HepG2 (cell line): ENCODE measurements around the gene CAPN9. TPM values are rescaled to one million over a fixed set of nuclear protein-coding genes. Genes with fewer than 3 reads are reported as not detected.

Source experiments
- BATF2 ChIP-seq: sonication (generic); formaldehyde crosslinking; IDR thresholded peaks from 2 replicates; pipeline ENCODE4 v1.8.0; 2022; ENCODE audit warnings: mild to moderate bottlenecking, missing genetic modification reagents, moderate library complexity
- FOSL2 ChIP-seq: sonication (generic); formaldehyde crosslinking; IDR thresholded peaks from 2 replicates; pipeline ENCODE4 v1.4.0; 2020; ENCODE audit warnings: missing genetic modification reagents
- MED13 ChIP-seq: sonication (generic); formaldehyde crosslinking; IDR thresholded peaks from 2 replicates; pipeline ENCODE4 v1.5.0; 2020; ENCODE audit warnings: missing genetic modification reagents
- MEIS1 ChIP-seq: sonication (generic); formaldehyde crosslinking; IDR thresholded peaks from 2 replicates; pipeline ENCODE4 v1.9.0; 2021; ENCODE audit warnings: mild to moderate bottlenecking, missing genetic modification reagents, moderate library complexity, borderline replicate concordance
- SP140L ChIP-seq: sonication (generic); formaldehyde crosslinking; IDR thresholded peaks from 2 replicates; pipeline ENCODE4 v1.4.0; 2020; ENCODE audit warnings: missing genetic modification reagents, borderline replicate concordance
- TFE3 ChIP-seq: IDR thresholded peaks from 2 replicates; pipeline ENCODE4 v1.6.1; 2016
- ZNF614 ChIP-seq: IDR thresholded peaks from 2 replicates; pipeline ENCODE4 v1.6.1; 2018; ENCODE audit warnings: missing biosample characterization, missing genetic modification reagents, inconsistent platforms, borderline replicate concordance
- ZNF674 ChIP-seq: sonication (generic); formaldehyde crosslinking; IDR thresholded peaks from 2 replicates; pipeline ENCODE4 v1.5.0; 2020; ENCODE audit warnings: low read depth, mild to moderate bottlenecking, missing genetic modification reagents
- ZNF841 ChIP-seq: sonication (generic); formaldehyde crosslinking; IDR thresholded peaks from 2 replicates; pipeline ENCODE4 v1.8.1; 2023; ENCODE audit warnings: missing genetic modification reagents, borderline replicate concordance
- polyA plus RNA-seq, 8 experiments: library from polyadenylated mRNA; depleted of rRNA in 3 of 8; stranded (reverse) in 7 of 8; unstranded in 1 of 8; fragments of >200 nt; fragmentation: Illumina TruSeq in 4 of 8; extraction: Trizol in 4 of 8; gene quantifications; 2 replicates each; pipeline versions ENCODE4 v1.2.1 to v1.2.3, GENCODE V29; 2011 to 2016; ENCODE audit warnings: low read depth in 4 of 8, missing spikeins in 1 of 8, mixed read lengths in 1 of 8; ENCODE audit not compliant: insufficient read depth in 1 of 8
- total RNA-seq, 5 experiments: library from RNA; depleted of rRNA; stranded (reverse); fragments of >200 nt; fragmentation: Illumina TruSeq; extraction: Trizol; gene quantifications; 2 replicates each; pipeline ENCODE4 v1.2.3, GENCODE V29; 2016; ENCODE audit warnings: low read depth in 1 of 5
- TF ChIP-seq, protein P1 (sequence below): fragments of 450-650 bp; IDR thresholded peaks from 2 replicates; pipeline ENCODE4 v1.6.1; 2017
- TF ChIP-seq, protein P2 (sequence below): sonication (generic); formaldehyde crosslinking; IDR thresholded peaks from 2 replicates; pipeline ENCODE4 v1.4.0; 2020; ENCODE audit warnings: missing genetic modification reagents
- TF ChIP-seq, protein P3 (sequence below): sonication (generic); formaldehyde crosslinking; conservative IDR thresholded peaks from 2 replicates; pipeline ENCODE4 v1.4.0; 2020; ENCODE audit warnings: missing genetic modification reagents
- TF ChIP-seq, protein P4 (sequence below): sonication (generic); formaldehyde crosslinking; IDR thresholded peaks from 2 replicates; pipeline ENCODE4 v1.4.0; 2020; ENCODE audit warnings: mild to moderate bottlenecking, low read depth, missing genetic modification reagents
- TF ChIP-seq, protein P5 (sequence below): sonication (generic); formaldehyde crosslinking; IDR thresholded peaks from 2 replicates; pipeline ENCODE4 v1.5.0; 2020; ENCODE audit warnings: missing genetic modification reagents, mild to moderate bottlenecking, borderline replicate concordance

Gene CAPN9
- total and polyA plus RNA-seq, 2 of the 13 experiments (the other 11 are each of a cell fraction or from before 2014, with no cell fraction given): 0.04 to 0.31 TPM

- TF ChIP-seq, protein P1, sequence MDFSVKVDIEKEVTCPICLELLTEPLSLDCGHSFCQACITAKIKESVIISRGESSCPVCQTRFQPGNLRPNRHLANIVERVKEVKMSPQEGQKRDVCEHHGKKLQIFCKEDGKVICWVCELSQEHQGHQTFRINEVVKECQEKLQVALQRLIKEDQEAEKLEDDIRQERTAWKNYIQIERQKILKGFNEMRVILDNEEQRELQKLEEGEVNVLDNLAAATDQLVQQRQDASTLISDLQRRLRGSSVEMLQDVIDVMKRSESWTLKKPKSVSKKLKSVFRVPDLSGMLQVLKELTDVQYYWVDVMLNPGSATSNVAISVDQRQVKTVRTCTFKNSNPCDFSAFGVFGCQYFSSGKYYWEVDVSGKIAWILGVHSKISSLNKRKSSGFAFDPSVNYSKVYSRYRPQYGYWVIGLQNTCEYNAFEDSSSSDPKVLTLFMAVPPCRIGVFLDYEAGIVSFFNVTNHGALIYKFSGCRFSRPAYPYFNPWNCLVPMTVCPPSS: no peak
- TF ChIP-seq ZNF841: no peak
- no peak for TF ChIP-seq BATF2 (CRISPR knock-in tag)
- TF ChIP-seq, protein P2, sequence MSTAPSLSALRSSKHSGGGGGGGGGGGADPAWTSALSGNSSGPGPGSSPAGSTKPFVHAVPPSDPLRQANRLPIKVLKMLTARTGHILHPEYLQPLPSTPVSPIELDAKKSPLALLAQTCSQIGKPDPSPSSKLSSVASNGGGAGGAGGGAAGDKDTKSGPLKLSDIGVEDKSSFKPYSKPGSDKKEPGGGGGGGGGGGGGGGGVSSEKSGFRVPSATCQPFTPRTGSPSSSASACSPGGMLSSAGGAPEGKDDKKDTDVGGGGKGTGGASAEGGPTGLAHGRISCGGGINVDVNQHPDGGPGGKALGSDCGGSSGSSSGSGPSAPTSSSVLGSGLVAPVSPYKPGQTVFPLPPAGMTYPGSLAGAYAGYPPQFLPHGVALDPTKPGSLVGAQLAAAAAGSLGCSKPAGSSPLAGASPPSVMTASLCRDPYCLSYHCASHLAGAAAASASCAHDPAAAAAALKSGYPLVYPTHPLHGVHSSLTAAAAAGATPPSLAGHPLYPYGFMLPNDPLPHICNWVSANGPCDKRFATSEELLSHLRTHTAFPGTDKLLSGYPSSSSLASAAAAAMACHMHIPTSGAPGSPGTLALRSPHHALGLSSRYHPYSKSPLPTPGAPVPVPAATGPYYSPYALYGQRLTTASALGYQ (CRISPR knock-in tag): peak; percentile 96
- no peak for TF ChIP-seq ZNF674 (CRISPR knock-in tag)
- TF ChIP-seq, protein P3, sequence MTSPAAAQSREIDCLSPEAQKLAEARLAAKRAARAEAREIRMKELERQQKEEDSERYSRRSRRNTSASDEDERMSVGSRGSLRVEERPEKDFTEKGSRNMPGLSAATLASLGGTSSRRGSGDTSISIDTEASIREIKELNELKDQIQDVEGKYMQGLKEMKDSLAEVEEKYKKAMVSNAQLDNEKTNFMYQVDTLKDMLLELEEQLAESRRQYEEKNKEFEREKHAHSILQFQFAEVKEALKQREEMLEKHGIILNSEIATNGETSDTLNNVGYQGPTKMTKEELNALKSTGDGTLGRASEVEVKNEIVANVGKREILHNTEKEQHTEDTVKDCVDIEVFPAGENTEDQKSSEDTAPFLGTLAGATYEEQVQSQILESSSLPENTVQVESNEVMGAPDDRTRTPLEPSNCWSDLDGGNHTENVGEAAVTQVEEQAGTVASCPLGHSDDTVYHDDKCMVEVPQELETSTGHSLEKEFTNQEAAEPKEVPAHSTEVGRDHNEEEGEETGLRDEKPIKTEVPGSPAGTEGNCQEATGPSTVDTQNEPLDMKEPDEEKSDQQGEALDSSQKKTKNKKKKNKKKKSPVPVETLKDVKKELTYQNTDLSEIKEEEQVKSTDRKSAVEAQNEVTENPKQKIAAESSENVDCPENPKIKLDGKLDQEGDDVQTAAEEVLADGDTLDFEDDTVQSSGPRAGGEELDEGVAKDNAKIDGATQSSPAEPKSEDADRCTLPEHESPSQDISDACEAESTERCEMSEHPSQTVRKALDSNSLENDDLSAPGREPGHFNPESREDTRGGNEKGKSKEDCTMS: 0 out of 2 replicates have a peak, but pooled peaks have one; percentile 50
- TF ChIP-seq ZNF614 (CRISPR knock-in tag): peak; percentile 88; the same call in 1 of the 2 replicates
- TF ChIP-seq MEIS1 (CRISPR knock-in tag): peak; percentile 58; the same call in 1 of the 2 replicates
- TF ChIP-seq SP140L: peak; percentile 57; the same call in 1 of the 2 replicates
- TF ChIP-seq, protein P4, sequence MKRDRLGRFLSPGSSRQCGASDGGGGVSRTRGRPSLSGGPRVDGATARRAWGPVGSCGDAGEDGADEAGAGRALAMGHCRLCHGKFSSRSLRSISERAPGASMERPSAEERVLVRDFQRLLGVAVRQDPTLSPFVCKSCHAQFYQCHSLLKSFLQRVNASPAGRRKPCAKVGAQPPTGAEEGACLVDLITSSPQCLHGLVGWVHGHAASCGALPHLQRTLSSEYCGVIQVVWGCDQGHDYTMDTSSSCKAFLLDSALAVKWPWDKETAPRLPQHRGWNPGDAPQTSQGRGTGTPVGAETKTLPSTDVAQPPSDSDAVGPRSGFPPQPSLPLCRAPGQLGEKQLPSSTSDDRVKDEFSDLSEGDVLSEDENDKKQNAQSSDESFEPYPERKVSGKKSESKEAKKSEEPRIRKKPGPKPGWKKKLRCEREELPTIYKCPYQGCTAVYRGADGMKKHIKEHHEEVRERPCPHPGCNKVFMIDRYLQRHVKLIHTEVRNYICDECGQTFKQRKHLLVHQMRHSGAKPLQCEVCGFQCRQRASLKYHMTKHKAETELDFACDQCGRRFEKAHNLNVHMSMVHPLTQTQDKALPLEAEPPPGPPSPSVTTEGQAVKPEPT (CRISPR knock-in tag): peak; percentile 90
- peak; percentile 92 for TF ChIP-seq TFE3
- TF ChIP-seq, protein P5, sequence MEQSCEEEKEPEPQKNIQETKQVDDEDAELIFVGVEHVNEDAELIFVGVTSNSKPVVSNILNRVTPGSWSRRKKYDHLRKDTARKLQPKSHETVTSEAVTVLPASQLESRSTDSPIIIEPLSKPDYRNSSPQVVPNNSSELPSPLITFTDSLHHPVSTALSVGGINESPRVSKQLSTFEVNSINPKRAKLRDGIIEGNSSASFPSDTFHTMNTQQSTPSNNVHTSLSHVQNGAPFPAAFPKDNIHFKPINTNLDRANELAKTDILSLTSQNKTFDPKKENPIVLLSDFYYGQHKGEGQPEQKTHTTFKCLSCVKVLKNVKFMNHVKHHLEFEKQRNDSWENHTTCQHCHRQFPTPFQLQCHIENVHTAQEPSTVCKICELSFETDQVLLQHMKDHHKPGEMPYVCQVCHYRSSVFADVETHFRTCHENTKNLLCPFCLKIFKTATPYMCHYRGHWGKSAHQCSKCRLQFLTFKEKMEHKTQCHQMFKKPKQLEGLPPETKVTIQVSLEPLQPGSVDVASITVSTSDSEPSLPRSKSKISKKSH (CRISPR knock-in tag): peak; percentile 88; the same call in 1 of the 2 replicates
- TF ChIP-seq MED13: peak; percentile 91; the same call in 1 of the 2 replicates
- peak; percentile 90 for TF ChIP-seq FOSL2 (CRISPR knock-in tag)
Observed at GRCh38 chr1:230702934-230703678, 44.1 kb upstream of the CAPN9 start (continued).
